GM23338 (cell line): Measurements from ENCODE around the gene STIL. TPM values are rescaled to one million over a fixed set of nuclear protein-coding genes. Genes with fewer than 3 reads are reported as not detected.

Experiments
- ATAC-seq: fragments of 200-7000 bp; cut with Tn5 transposase; 3 replicates; pipeline ENCODE4 v1.9.1; 2020
- DNase-seq: peaks from one replicate; pipeline ENCODE4 v3.0.0-alpha.2; 2015; ENCODE audit warnings: low spot score
- H2AFZ ChIP-seq: fragments of 200-600 bp; sonication (generic); 2 replicates; pipeline ENCODE4 v1.8.0; 2016; ENCODE audit warnings: antibody characterized with exemption, mild to moderate bottlenecking, moderate library complexity
- H3F3A ChIP-seq: fragments of 200-600 bp; sonication (generic); replicated peaks from 2 replicates; pipeline ENCODE4 v1.8.0; 2017; ENCODE audit warnings: antibody characterized with exemption, mixed run types, low read depth
- H3K27ac ChIP-seq: fragments of 200-600 bp; sonication (generic); 2 replicates; pipeline ENCODE4 v1.6.1; 2016; ENCODE audit warnings: low read depth
- H3K27me3 ChIP-seq: fragments of 200-600 bp; sonication (generic); 2 replicates; pipeline ENCODE4 v1.8.0; 2016; ENCODE audit warnings: mild to moderate bottlenecking, mixed run types, moderate library complexity; ENCODE audit not compliant: insufficient read depth
- H3K36me3 ChIP-seq: fragments of 200-600 bp; sonication (generic); 2 replicates; pipeline ENCODE4 v1.8.0; 2016; ENCODE audit warnings: mild to moderate bottlenecking; ENCODE audit not compliant: insufficient read depth
- H3K4me1 ChIP-seq: fragments of 200-600 bp; sonication (generic); 2 replicates; pipeline ENCODE4 v1.8.0; 2016; ENCODE audit warnings: mild to moderate bottlenecking, moderate library complexity; ENCODE audit not compliant: insufficient read depth
- H3K4me2 ChIP-seq: fragments of 200-600 bp; sonication (generic); 2 replicates; pipeline ENCODE4 v1.7.1; 2017; ENCODE audit warnings: mixed run types
- H3K4me3 ChIP-seq: fragments of 200-600 bp; sonication (generic); 2 replicates; pipeline ENCODE4 v1.6.1; 2016; ENCODE audit warnings: mixed run types
- H3K79me2 ChIP-seq: fragments of 200-600 bp; sonication (generic); replicated peaks from 2 replicates; pipeline ENCODE4 v1.8.0; 2017; ENCODE audit warnings: mild to moderate bottlenecking; ENCODE audit not compliant: insufficient read depth
- H3K9me2 ChIP-seq: fragments of 200-600 bp; sonication (generic); 2 replicates; pipeline ENCODE4 v1.8.0; 2017; ENCODE audit not compliant: insufficient read depth
- H4K20me1 ChIP-seq: fragments of 200-600 bp; sonication (generic); replicated peaks from 2 replicates; pipeline ENCODE4 v1.8.0; 2017; ENCODE audit warnings: mild to moderate bottlenecking; ENCODE audit not compliant: insufficient read depth
- H3K27ac Mint-ChIP-seq: 2 replicates; pipeline ENCODE4 v1.8.0; 2020; ENCODE audit warnings: inconsistent platforms, mild to moderate bottlenecking, moderate library complexity, mixed read lengths
- H3K27me3 Mint-ChIP-seq: 3 replicates; pipeline ENCODE4 v1.8.0; 2022; ENCODE audit warnings: low read depth, mild to moderate bottlenecking, moderate library complexity, mixed read lengths, inconsistent platforms; ENCODE audit not compliant: insufficient read depth, poor library complexity
- H3K36me3 Mint-ChIP-seq: 3 replicates; pipeline ENCODE4 v1.8.0; 2021; ENCODE audit warnings: low read depth, mild to moderate bottlenecking, inconsistent platforms, moderate library complexity, mixed read lengths
- H3K4me1 Mint-ChIP-seq: 3 replicates; pipeline ENCODE4 v1.8.0; 2020; ENCODE audit warnings: mild to moderate bottlenecking, inconsistent platforms, mixed read lengths
- H3K4me3 Mint-ChIP-seq: 3 replicates; pipeline ENCODE4 v1.8.0; 2021; ENCODE audit warnings: moderate library complexity, mild to moderate bottlenecking, inconsistent platforms, mixed read lengths
- H3K9me3 Mint-ChIP-seq: 3 replicates; pipeline ENCODE4 v1.8.0; 2020; ENCODE audit warnings: moderate library complexity, mild to moderate bottlenecking, inconsistent platforms, mixed read lengths
- CREB1 ChIP-seq: fragments of 250-450 bp; sonication (Bioruptor Pico); IDR thresholded peaks from 2 replicates; pipeline ENCODE4 v1.5.0; 2020; ENCODE audit warnings: low read depth, mild to moderate bottlenecking, moderate library complexity
- ETS1 ChIP-seq: IDR thresholded peaks from 2 replicates; pipeline ENCODE4 v1.6.1; 2016; ENCODE audit warnings: antibody characterized with exemption
- EZH2 ChIP-seq: fragments of 200-600 bp; sonication (generic); IDR thresholded peaks from one replicate; pipeline ENCODE4 v1.8.0; 2017; ENCODE audit warnings: antibody characterized with exemption, mild to moderate bottlenecking, low read depth; ENCODE audit not compliant: unreplicated experiment
- EZH2phosphoT487 ChIP-seq: fragments of 200-600 bp; sonication (generic); IDR thresholded peaks from one replicate; pipeline ENCODE4 v1.8.1; 2018; ENCODE audit warnings: antibody characterized with exemption; ENCODE audit not compliant: unreplicated experiment
- JUNB ChIP-seq: IDR thresholded peaks from one replicate; pipeline ENCODE4 v1.6.1; 2016; ENCODE audit warnings: antibody characterized with exemption; ENCODE audit not compliant: unreplicated experiment
- NANOG ChIP-seq: IDR thresholded peaks from 2 replicates; pipeline ENCODE4 v1.6.1; 2016; ENCODE audit warnings: antibody characterized with exemption, borderline replicate concordance
- POLR2AphosphoS5 ChIP-seq: IDR thresholded peaks from 2 replicates; pipeline ENCODE4 v1.6.1; 2016; ENCODE audit warnings: antibody characterized with exemption, low read depth
- ZNF114 ChIP-seq: fragments of 250-450 bp; sonication (Bioruptor Pico); IDR thresholded peaks from 2 replicates; pipeline ENCODE4 v1.5.0; 2020; ENCODE audit warnings: mild to moderate bottlenecking, moderate library complexity
- ZNF331 ChIP-seq: fragments of 250-450 bp; sonication (Bioruptor Pico); IDR thresholded peaks from 2 replicates; pipeline ENCODE4 v1.5.0; 2020; ENCODE audit warnings: low read depth, mild to moderate bottlenecking, moderate library complexity
- polyA plus RNA-seq: library from polyadenylated mRNA; unstranded; fragments of >200 nt; fragmentation: Nextera tagmentation; extraction: Ambion mirVana; gene quantifications from 2 replicates; pipeline ENCODE4 v1.2.1, GENCODE V29; 2016
- total RNA-seq: library from RNA; depleted of rRNA; stranded (reverse); fragments of >200 nt; shearing (Covaris generic); gene quantifications from 2 replicates; pipeline ENCODE4 v1.2.3, GENCODE V29; 2014
- TF ChIP-seq, protein P1 (sequence below): fragments of 250-450 bp; sonication (Bioruptor Pico); IDR thresholded peaks from 2 replicates; pipeline ENCODE4 v1.5.0; 2020; ENCODE audit warnings: mild to moderate bottlenecking, moderate library complexity

STIL gene
- total and polyA plus RNA-seq, 2 experiments from 2014 or later: 15.6 to 38.2 TPM

DNA sequence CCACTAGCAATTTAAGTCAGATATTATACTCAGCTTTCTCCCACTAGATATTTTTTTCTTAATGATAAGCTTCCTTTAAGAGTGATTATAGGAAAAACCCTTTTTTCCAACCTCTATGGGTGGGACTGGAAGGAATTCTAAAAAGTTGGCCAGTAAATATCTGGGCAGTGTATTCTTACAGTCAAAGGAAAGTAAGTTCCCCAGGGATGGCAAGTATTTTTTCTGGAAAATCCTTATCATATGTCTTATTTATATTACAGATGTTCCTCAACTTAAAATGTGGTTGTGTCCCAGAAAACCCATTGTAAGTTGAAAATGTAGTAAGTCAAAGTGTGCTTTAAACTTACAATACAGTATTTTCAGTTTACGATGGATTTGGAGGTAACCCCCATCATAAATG, 48.9 kb upstream of the STIL start (continued):
- TF ChIP-seq, protein P1, sequence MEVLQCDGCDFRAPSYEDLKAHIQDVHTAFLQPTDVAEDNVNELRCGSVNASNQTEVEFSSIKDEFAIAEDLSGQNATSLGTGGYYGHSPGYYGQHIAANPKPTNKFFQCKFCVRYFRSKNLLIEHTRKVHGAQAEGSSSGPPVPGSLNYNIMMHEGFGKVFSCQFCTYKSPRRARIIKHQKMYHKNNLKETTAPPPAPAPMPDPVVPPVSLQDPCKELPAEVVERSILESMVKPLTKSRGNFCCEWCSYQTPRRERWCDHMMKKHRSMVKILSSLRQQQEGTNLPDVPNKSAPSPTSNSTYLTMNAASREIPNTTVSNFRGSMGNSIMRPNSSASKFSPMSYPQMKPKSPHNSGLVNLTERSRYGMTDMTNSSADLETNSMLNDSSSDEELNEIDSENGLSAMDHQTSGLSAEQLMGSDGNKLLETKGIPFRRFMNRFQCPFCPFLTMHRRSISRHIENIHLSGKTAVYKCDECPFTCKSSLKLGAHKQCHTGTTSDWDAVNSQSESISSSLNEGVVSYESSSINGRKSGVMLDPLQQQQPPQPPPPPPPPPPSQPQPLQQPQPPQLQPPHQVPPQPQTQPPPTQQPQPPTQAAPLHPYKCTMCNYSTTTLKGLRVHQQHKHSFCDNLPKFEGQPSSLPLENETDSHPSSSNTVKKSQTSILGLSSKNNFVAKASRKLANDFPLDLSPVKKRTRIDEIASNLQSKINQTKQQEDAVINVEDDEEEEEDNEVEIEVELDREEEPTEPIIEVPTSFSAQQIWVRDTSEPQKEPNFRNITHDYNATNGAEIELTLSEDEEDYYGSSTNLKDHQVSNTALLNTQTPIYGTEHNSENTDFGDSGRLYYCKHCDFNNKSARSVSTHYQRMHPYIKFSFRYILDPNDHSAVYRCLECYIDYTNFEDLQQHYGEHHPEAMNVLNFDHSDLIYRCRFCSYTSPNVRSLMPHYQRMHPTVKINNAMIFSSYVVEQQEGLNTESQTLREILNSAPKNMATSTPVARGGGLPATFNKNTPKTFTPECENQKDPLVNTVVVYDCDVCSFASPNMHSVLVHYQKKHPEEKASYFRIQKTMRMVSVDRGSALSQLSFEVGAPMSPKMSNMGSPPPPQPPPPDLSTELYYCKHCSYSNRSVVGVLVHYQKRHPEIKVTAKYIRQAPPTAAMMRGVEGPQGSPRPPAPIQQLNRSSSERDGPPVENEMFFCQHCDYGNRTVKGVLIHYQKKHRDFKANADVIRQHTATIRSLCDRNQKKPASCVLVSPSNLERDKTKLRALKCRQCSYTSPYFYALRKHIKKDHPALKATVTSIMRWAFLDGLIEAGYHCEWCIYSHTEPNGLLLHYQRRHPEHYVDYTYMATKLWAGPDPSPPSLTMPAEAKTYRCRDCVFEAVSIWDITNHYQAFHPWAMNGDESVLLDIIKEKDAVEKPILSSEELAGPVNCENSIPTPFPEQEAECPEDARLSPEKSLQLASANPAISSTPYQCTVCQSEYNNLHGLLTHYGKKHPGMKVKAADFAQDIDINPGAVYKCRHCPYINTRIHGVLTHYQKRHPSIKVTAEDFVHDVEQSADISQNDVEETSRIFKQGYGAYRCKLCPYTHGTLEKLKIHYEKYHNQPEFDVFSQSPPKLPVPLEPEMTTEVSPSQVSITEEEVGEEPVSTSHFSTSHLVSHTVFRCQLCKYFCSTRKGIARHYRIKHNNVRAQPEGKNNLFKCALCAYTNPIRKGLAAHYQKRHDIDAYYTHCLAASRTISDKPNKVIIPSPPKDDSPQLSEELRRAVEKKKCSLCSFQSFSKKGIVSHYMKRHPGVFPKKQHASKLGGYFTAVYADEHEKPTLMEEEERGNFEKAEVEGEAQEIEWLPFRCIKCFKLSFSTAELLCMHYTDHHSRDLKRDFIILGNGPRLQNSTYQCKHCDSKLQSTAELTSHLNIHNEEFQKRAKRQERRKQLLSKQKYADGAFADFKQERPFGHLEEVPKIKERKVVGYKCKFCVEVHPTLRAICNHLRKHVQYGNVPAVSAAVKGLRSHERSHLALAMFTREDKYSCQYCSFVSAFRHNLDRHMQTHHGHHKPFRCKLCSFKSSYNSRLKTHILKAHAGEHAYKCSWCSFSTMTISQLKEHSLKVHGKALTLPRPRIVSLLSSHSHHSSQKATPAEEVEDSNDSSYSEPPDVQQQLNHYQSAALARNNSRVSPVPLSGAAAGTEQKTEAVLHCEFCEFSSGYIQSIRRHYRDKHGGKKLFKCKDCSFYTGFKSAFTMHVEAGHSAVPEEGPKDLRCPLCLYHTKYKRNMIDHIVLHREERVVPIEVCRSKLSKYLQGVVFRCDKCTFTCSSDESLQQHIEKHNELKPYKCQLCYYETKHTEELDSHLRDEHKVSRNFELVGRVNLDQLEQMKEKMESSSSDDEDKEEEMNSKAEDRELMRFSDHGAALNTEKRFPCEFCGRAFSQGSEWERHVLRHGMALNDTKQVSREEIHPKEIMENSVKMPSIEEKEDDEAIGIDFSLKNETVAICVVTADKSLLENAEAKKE: no peak
- TF ChIP-seq CREB1 (CRISPR knock-in tag): no peak
- TF ChIP-seq JUNB: no peak
- TF ChIP-seq NANOG: no peak
- no peak for TF ChIP-seq POLR2AphosphoS5
- TF ChIP-seq EZH2phosphoT487: no peak
- no peak for TF ChIP-seq ETS1
- TF ChIP-seq ZNF114 (CRISPR knock-in tag): no peak
- TF ChIP-seq EZH2: no peak

GRCh38 chr1:47361380-47361779, 47.4 kb upstream of the STIL start:
- H2AFZ ChIP-seq: no peak overlapping the region
- H3K79me2 ChIP-seq: peaks cover 5% of the 10 kb centered on the region
- TF ChIP-seq POLR2AphosphoS5 (no peak), EZH2phosphoT487 (no peak), ZNF331 (no peak)
- TF ChIP-seq, protein P1: no peak

More at GRCh38 chr1:47361380-47361779, 47.4 kb upstream of the STIL start:
- H3K9me3 Mint-ChIP-seq: no peaks in the 10 kb centered on the region
- no peaks in the 10 kb centered on the region for H3K36me3 ChIP-seq
- H3K4me3 ChIP-seq: no peak overlapping the region
- no peak overlapping the region for H3K4me3 Mint-ChIP-seq
- H3K4me1 ChIP-seq: no peaks in the 10 kb centered on the region
- no peaks in the 10 kb centered on the region for H3F3A ChIP-seq
- H3K27me3 Mint-ChIP-seq: peaks cover 3% of the 10 kb centered on the region
- H4K20me1 ChIP-seq: peaks cover 8% of the 10 kb centered on the region
- no peaks in the 10 kb centered on the region for H3K27me3 ChIP-seq
- no peaks in the 10 kb centered on the region for H3K36me3 Mint-ChIP-seq
- no peak for ATAC-seq
- no peak overlapping the region for H3K27ac ChIP-seq
- H3K27ac Mint-ChIP-seq: no peak overlapping the region
- no peaks in the 10 kb centered on the region for H3K4me1 Mint-ChIP-seq
- H3K9me2 ChIP-seq: no peaks in the 10 kb centered on the region
- DNase-seq: no peak
- no peak overlapping the region for H3K4me2 ChIP-seq
